MG63 (cell line): ENCODE data around the gene DCX. TPM values are rescaled to one million over a fixed set of nuclear protein-coding genes. Genes with fewer than 3 reads are reported as not detected.
A peak's percentile ranks its signal among the peaks of the same experiment; 100 is the strongest.
"Not testable (repeated sequence)": the region's sequence is repeated elsewhere in the genome, so short reads cannot be mapped to it uniquely, and the experiment has no call there.

ENCODE experiments used
- DNase-seq: peaks from one replicate; pipeline ENCODE4 v3.0.0-alpha.2; 2020
- H3K27me3 ChIP-seq: fragments of 250-450 bp; sonication (Bioruptor Pico); 2 replicates; pipeline ENCODE4 v1.5.1; 2020; ENCODE audit warnings: mild to moderate bottlenecking, moderate library complexity
- H3K36me3 ChIP-seq: fragments of 250-450 bp; sonication (Bioruptor Pico); 2 replicates; pipeline ENCODE4 v1.5.1; 2020; ENCODE audit warnings: mild to moderate bottlenecking, moderate library complexity
- H3K4me3 ChIP-seq: fragments of 250-450 bp; sonication (Bioruptor Pico); 2 replicates; pipeline ENCODE4 v1.5.1; 2020; ENCODE audit warnings: mild to moderate bottlenecking, moderate library complexity
- H3K9me3 ChIP-seq: fragments of 250-450 bp; sonication (Bioruptor Pico); 2 replicates; pipeline ENCODE4 v1.5.1; 2020; ENCODE audit warnings: mild to moderate bottlenecking, moderate library complexity
- total RNA-seq: library from RNA; depleted of rRNA; stranded (reverse); fragments of >200 nt; shearing (Covaris generic); gene quantifications from 2 replicates; pipeline ENCODE4 v1.2.3, GENCODE V29; 2014; ENCODE audit warnings: low replicate concordance

The DCX gene
- total RNA-seq, 1 experiment from 2014 or later: not detected

GRCh38 chrX:111386077-111386476, 25.9 kb downstream of the DCX start:
- no peak for DNase-seq
- Histone ChIP-seq H3K36me3 (no peaks in the 10 kb centered on the region), H3K27me3 (no peaks in the 10 kb centered on the region), H3K4me3 (no peak overlapping the region), H3K9me3 (no peaks in the 10 kb centered on the region)

GRCh38 chrX:111382277-111382676, 29.7 kb downstream of the DCX start:
- Histone ChIP-seq H3K9me3 (no peaks in the 10 kb centered on the region), H3K27me3 (no peaks in the 10 kb centered on the region), H3K4me3 (no peak overlapping the region), H3K36me3 (no peaks in the 10 kb centered on the region)
- no peak for DNase-seq

GRCh38 chrX:111376897-111377578, 35.0 kb downstream of the DCX start:
- Histone ChIP-seq H3K27me3 (no peaks in the 10 kb centered on the region), H3K36me3 (no peaks in the 10 kb centered on the region), H3K9me3 (no peaks in the 10 kb centered on the region), H3K4me3 (no peak overlapping the region)
- no peak for DNase-seq

- Histone ChIP-seq H3K9me3 (no peaks in the 10 kb centered on the region), H3K36me3 (no peaks in the 10 kb centered on the region), H3K4me3 (no peak overlapping the region), H3K27me3 (no peaks in the 10 kb centered on the region)
- no peak for DNase-seq
Observed at GRCh38 chrX:111376486-111376885, 35.5 kb downstream of the DCX start.

GRCh38 chrX:111375747-111376146, 36.2 kb downstream of the DCX start:
- no peaks in the 10 kb centered on the region for H3K9me3 ChIP-seq
- H3K27me3 ChIP-seq: no peaks in the 10 kb centered on the region
- H3K36me3 ChIP-seq: no peaks in the 10 kb centered on the region
- no peak for DNase-seq
- H3K4me3 ChIP-seq: no peak overlapping the region

- Histone ChIP-seq H3K27me3 (no peaks in the 10 kb centered on the region), H3K36me3 (no peaks in the 10 kb centered on the region), H3K9me3 (no peaks in the 10 kb centered on the region), H3K4me3 (no peak overlapping the region)
- no peak for DNase-seq
Observed at GRCh38 chrX:111372086-111372485, 39.9 kb downstream of the DCX start.

- Histone ChIP-seq H3K36me3 (no peaks in the 10 kb centered on the region), H3K27me3 (no peaks in the 10 kb centered on the region), H3K9me3 (no peaks in the 10 kb centered on the region), H3K4me3 (no peak overlapping the region)
- DNase-seq: no peak
Observed at GRCh38 chrX:111365770-111366325, 46.1 kb downstream of the DCX start.

- no peak for DNase-seq
- H3K27me3 ChIP-seq: no peaks in the 10 kb centered on the region
- no peaks in the 10 kb centered on the region for H3K36me3 ChIP-seq
- H3K4me3 ChIP-seq: no peak overlapping the region
- H3K9me3 ChIP-seq: no peaks in the 10 kb centered on the region
Observed at GRCh38 chrX:111363741-111364140, 48.3 kb downstream of the DCX start.

GRCh38 chrX:111361751-111362150, 50.2 kb downstream of the DCX start:
- Histone ChIP-seq H3K36me3 (no peaks in the 10 kb centered on the region), H3K27me3 (no peaks in the 10 kb centered on the region), H3K4me3 (no peak overlapping the region), H3K9me3 (no peaks in the 10 kb centered on the region)
- DNase-seq: no peak

- Histone ChIP-seq H3K4me3 (no peak overlapping the region), H3K27me3 (no peaks in the 10 kb centered on the region), H3K36me3 (no peaks in the 10 kb centered on the region), H3K9me3 (no peaks in the 10 kb centered on the region)
- no peak for DNase-seq
Observed at GRCh38 chrX:111360839-111361238, 51.2 kb downstream of the DCX start.

- no peaks in the 10 kb centered on the region for H3K36me3 ChIP-seq
- no peak for DNase-seq
- H3K9me3 ChIP-seq: no peaks in the 10 kb centered on the region
- H3K27me3 ChIP-seq: no peaks in the 10 kb centered on the region
- H3K4me3 ChIP-seq: no peak overlapping the region
Observed at GRCh38 chrX:111355523-111356115, 56.4 kb downstream of the DCX start.

GRCh38 chrX:111354496-111354895, 57.5 kb downstream of the DCX start:
- DNase-seq: no peak
- Histone ChIP-seq H3K4me3 (no peak overlapping the region), H3K27me3 (no peaks in the 10 kb centered on the region), H3K9me3 (no peaks in the 10 kb centered on the region), H3K36me3 (no peaks in the 10 kb centered on the region)

GRCh38 chrX:111353793-111354192, 58.2 kb downstream of the DCX start:
- Histone ChIP-seq H3K36me3 (no peaks in the 10 kb centered on the region), H3K4me3 (no peak overlapping the region), H3K9me3 (no peaks in the 10 kb centered on the region), H3K27me3 (no peaks in the 10 kb centered on the region)
- DNase-seq: no peak

- Histone ChIP-seq H3K4me3 (no peak overlapping the region), H3K36me3 (no peaks in the 10 kb centered on the region), H3K9me3 (no peaks in the 10 kb centered on the region), H3K27me3 (no peaks in the 10 kb centered on the region)
- DNase-seq: peak; percentile 73
Observed at GRCh38 chrX:111352424-111352823, 59.6 kb downstream of the DCX start.

- no peak for DNase-seq
- Histone ChIP-seq H3K36me3 (no peaks in the 10 kb centered on the region), H3K27me3 (no peaks in the 10 kb centered on the region), H3K9me3 (no peaks in the 10 kb centered on the region), H3K4me3 (no peak overlapping the region)
Observed at GRCh38 chrX:111349934-111350333, 62.1 kb downstream of the DCX start.

GRCh38 chrX:111349101-111349500, 62.9 kb downstream of the DCX start:
- Histone ChIP-seq H3K9me3 (no peaks in the 10 kb centered on the region), H3K36me3 (no peaks in the 10 kb centered on the region), H3K4me3 (no peak overlapping the region), H3K27me3 (no peaks in the 10 kb centered on the region)
- DNase-seq: no peak

GRCh38 chrX:111348429-111348828, 63.6 kb downstream of the DCX start:
- H3K9me3 ChIP-seq: no peaks in the 10 kb centered on the region
- DNase-seq: no peak
- no peak overlapping the region for H3K4me3 ChIP-seq
- no peaks in the 10 kb centered on the region for H3K36me3 ChIP-seq
- no peaks in the 10 kb centered on the region for H3K27me3 ChIP-seq

GRCh38 chrX:111346150-111346549, 65.8 kb downstream of the DCX start:
- not testable (repeated sequence) for H3K4me3 ChIP-seq

More at GRCh38 chrX:111346150-111346549, 65.8 kb downstream of the DCX start:
- not testable (repeated sequence) for DNase-seq, H3K9me3 ChIP-seq, H3K27me3 ChIP-seq, H3K36me3 ChIP-seq
